ENCODE measurements around the gene ADGRL2.

Gene ADGRL2

DNA sequence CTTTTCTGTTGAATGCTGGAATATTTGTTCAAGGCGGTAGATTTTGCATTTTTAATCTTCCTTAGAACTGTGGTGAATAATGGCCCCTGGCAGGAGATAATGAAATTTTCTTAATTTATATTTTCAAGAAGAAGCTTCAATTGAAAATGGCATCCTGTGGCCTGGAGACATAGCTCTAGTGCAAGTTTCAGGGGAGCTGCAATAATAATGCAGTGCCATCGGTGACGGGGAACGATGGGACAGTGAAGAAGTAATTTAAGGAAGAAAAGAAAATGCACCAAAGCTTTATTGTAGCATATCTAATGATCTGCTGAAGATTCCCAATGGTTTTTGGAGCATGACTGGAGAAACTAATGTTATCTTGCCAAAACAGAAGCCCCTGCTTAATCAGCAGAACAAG, 128.4 kb downstream of the ADGRL2 start:
- Histone ChIP-seq H3K4me1 (ENCODE audit: insufficient read depth, low read length) (no peaks in the 10 kb centered on the region), H3K4me3 (ENCODE audit: low read depth in 1 of 2, low read length in 2 of 2) (no peak overlapping the region), H3K27me3 (ENCODE audit: insufficient read depth, low read length, poor library complexity) (no peaks in the 10 kb centered on the region), H3K79me2 (ENCODE audit: insufficient read depth, low read length) (no peaks in the 10 kb centered on the region), H3K9me3 (ENCODE audit: insufficient read depth, low read length, severe bottlenecking) (no peaks in the 10 kb centered on the region), H2AFZ (ENCODE audit: low read depth, low read length) (no peak overlapping the region), H4K20me1 (ENCODE audit: insufficient read depth, low read length) (no peaks in the 10 kb centered on the region), H3K9ac (ENCODE audit: low read depth, low read length) (no peak overlapping the region), H3K36me3 (ENCODE audit: insufficient read depth, low read length) (no peaks in the 10 kb centered on the region), H3K27ac (ENCODE audit: low read length) (no peak overlapping the region), H3K4me2 (ENCODE audit: insufficient read depth, low read length) (no peak overlapping the region)
- TF ChIP-seq, protein P1, sequence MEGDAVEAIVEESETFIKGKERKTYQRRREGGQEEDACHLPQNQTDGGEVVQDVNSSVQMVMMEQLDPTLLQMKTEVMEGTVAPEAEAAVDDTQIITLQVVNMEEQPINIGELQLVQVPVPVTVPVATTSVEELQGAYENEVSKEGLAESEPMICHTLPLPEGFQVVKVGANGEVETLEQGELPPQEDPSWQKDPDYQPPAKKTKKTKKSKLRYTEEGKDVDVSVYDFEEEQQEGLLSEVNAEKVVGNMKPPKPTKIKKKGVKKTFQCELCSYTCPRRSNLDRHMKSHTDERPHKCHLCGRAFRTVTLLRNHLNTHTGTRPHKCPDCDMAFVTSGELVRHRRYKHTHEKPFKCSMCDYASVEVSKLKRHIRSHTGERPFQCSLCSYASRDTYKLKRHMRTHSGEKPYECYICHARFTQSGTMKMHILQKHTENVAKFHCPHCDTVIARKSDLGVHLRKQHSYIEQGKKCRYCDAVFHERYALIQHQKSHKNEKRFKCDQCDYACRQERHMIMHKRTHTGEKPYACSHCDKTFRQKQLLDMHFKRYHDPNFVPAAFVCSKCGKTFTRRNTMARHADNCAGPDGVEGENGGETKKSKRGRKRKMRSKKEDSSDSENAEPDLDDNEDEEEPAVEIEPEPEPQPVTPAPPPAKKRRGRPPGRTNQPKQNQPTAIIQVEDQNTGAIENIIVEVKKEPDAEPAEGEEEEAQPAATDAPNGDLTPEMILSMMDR (IDR thresholded peaks at IDR 0.05; ENCODE audit: borderline replicate concordance, extremely low read depth, low read length, poor library complexity, severe bottlenecking) = no peak
- TF ChIP-seq EZH2 (IDR thresholded peaks at IDR 0.05; ENCODE audit: borderline replicate concordance, low read depth, low read length, severe bottlenecking) = no peak
- DNase-seq (no peak), ATAC-seq (ENCODE audit: insufficient read depth, low read depth) (no peak)

DNA sequence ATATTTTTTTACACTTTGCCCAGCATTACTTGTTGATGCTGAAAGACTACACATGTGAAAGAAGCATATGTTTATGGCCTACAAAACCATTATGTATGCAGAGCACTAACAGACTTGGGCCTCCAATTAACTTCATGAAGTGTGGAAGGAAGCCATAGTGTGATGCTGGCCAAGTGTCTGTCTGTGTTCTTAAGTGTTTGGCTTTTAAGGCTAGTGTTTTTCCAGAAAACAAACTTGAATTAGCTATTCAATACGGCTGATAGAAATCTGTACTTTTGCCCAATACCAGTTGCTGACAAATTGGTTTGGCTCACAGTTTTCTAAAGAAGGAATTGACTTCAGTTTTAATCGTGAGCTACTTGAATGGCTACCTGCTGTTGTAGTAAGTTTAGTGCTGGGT, 136.1 kb downstream of the ADGRL2 start:
- no peak for TF ChIP-seq EZH2 (IDR thresholded peaks at IDR 0.05; ENCODE audit: borderline replicate concordance, low read depth, low read length, severe bottlenecking)
- TF ChIP-seq, protein P1 (IDR thresholded peaks at IDR 0.05; ENCODE audit: borderline replicate concordance, extremely low read depth, low read length, poor library complexity, severe bottlenecking) = no peak
- no peaks in the 10 kb centered on the region for H3K79me2 ChIP-seq (ENCODE audit: insufficient read depth, low read length)

DNA sequence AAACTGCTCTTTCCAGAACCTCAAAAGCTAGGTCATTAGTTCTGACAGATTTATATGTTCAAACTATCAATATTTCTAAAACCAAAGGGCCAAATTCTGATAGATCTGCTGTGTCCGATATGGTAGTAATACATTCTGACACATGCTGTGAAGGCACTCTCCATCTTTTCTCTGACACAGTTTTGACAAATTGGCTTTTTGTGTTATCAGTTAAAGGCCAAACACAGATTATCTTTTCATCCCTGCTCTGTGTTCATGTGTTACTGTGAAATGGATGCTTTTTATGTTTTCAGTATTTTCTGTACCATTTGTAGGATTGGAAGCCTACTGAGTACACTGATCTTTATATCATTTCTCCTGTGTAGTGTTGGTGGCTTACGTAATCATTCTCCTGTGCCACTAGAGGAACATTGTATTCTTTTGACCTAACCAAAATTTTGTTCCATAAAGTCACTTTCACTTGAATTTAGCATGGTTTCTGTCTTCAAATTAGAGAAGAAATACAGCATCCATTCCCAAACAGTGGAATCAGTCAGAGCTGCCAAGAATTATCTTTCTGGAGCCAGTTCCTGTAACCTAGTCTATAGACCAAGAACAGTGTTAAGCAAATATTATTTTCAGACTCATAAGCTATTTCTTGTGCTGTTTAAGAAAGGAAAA, 137.2 kb downstream of the ADGRL2 start:
- H3K4me3 ChIP-seq (ENCODE audit: low read depth in 1 of 2, low read length in 2 of 2) = no peak overlapping the region
- TF ChIP-seq, protein P1 (IDR thresholded peaks at IDR 0.05; ENCODE audit: borderline replicate concordance, extremely low read depth, low read length, poor library complexity, severe bottlenecking) = no peak
- TF ChIP-seq EZH2 (IDR thresholded peaks at IDR 0.05; ENCODE audit: borderline replicate concordance, low read depth, low read length, severe bottlenecking) = no peak
- no peak overlapping the region for H3K4me2 ChIP-seq (ENCODE audit: insufficient read depth, low read length)
- no peak for DNase-seq
- H3K9me3 ChIP-seq (ENCODE audit: insufficient read depth, low read length, severe bottlenecking) = no peaks in the 10 kb centered on the region
- no peak overlapping the region for H3K27ac ChIP-seq (ENCODE audit: low read length)
- H2AFZ ChIP-seq (ENCODE audit: low read depth, low read length) = no peak overlapping the region
- no peak overlapping the region for H3K9ac ChIP-seq (ENCODE audit: low read depth, low read length)
- no peaks in the 10 kb centered on the region for H3K79me2 ChIP-seq (ENCODE audit: insufficient read depth, low read length)
- no peak for ATAC-seq (ENCODE audit: insufficient read depth, low read depth)
- H3K4me1 ChIP-seq (ENCODE audit: insufficient read depth, low read length) = no peaks in the 10 kb centered on the region
- no peaks in the 10 kb centered on the region for H4K20me1 ChIP-seq (ENCODE audit: insufficient read depth, low read length)
- no peaks in the 10 kb centered on the region for H3K27me3 ChIP-seq (ENCODE audit: insufficient read depth, low read length, poor library complexity)
- no peaks in the 10 kb centered on the region for H3K36me3 ChIP-seq (ENCODE audit: insufficient read depth, low read length)

More for the DNA sequence above, 136.1 kb downstream of the ADGRL2 start:
- Histone ChIP-seq H3K9ac (ENCODE audit: low read depth, low read length) (no peak overlapping the region), H3K9me3 (ENCODE audit: insufficient read depth, low read length, severe bottlenecking) (no peaks in the 10 kb centered on the region), H3K27me3 (ENCODE audit: insufficient read depth, low read length, poor library complexity) (no peaks in the 10 kb centered on the region), H3K27ac (ENCODE audit: low read length) (no peak overlapping the region), H4K20me1 (ENCODE audit: insufficient read depth, low read length) (no peaks in the 10 kb centered on the region), H2AFZ (ENCODE audit: low read depth, low read length) (no peak overlapping the region), H3K4me1 (ENCODE audit: insufficient read depth, low read length) (no peaks in the 10 kb centered on the region), H3K36me3 (ENCODE audit: insufficient read depth, low read length) (no peaks in the 10 kb centered on the region), H3K4me3 (ENCODE audit: low read depth in 1 of 2, low read length in 2 of 2) (no peak overlapping the region), H3K4me2 (ENCODE audit: insufficient read depth, low read length) (no peak overlapping the region)
- ATAC-seq (ENCODE audit: insufficient read depth, low read depth) (no peak), DNase-seq (no peak)

Measured in DND-41 (cell line).